CD4-positive, alpha-beta T cell (primary cell): Measurements from ENCODE around the gene GARIN5B. TPM values are rescaled to one million over a fixed set of nuclear protein-coding genes. Genes with fewer than 3 reads are reported as not detected.

Experiments used
- ATAC-seq: fragments of 200-7000 bp; cut with Tn5 transposase; one replicate; pipeline ENCODE4 v1.10.0; 2022; ENCODE audit warnings: mild to moderate bottlenecking; ENCODE audit not compliant: poor library complexity
- CTCF ChIA-PET: fragments of 350-600 bp; sonication (Branson Sonifier 250); formaldehyde crosslinking; loops from one replicate; lab custom pipeline; 2021; ENCODE audit warnings: antibody characterized with exemption, inconsistent platforms; lab: Charles Lee
- POLR2A ChIA-PET: fragments of 350-600 bp; sonication (Branson Sonifier 250); formaldehyde crosslinking; loops from one replicate; lab custom pipeline; 2021; ENCODE audit warnings: antibody characterized with exemption, inconsistent platforms; lab: Charles Lee
- DNase-seq, 14 experiments: peaks; one replicate each; pipeline ENCODE4 v3.0.0-alpha.2; 2013 to 2020; ENCODE audit warnings: mixed read lengths in 2 of 14
- H3K27ac ChIP-seq, 2 donors: one replicate each; pipeline versions ENCODE4 v1.5.1 to v1.7.0; 2013; ENCODE audit warnings: low read length in 2 of 2, low read depth in 1 of 2, mild to moderate bottlenecking in 1 of 2
- H3K27me3 ChIP-seq, 2 experiments: 1 replicate in 1 of 2; 2 replicates in 1 of 2; pipeline versions ENCODE4 v1.6.1 to v1.7.0; 2013; ENCODE audit warnings: low read length in 2 of 2, control low read depth in 1 of 2, mild to moderate bottlenecking in 1 of 2, moderate library complexity in 1 of 2; ENCODE audit not compliant: insufficient read depth in 2 of 2, control insufficient read depth in 1 of 2
- H3K36me3 ChIP-seq: one replicate; pipeline ENCODE4 v1.6.1; 2013; ENCODE audit warnings: low read length, control low read depth; ENCODE audit not compliant: insufficient read depth
- H3K4me1 ChIP-seq: one replicate; pipeline ENCODE4 v1.6.1; 2013; ENCODE audit warnings: low read length, control low read depth; ENCODE audit not compliant: insufficient read depth
- H3K4me3 ChIP-seq: one replicate; pipeline ENCODE4 v1.5.1; 2013; ENCODE audit warnings: mild to moderate bottlenecking, low read length, moderate library complexity
- H3K9me3 ChIP-seq, 2 experiments: 1 replicate in 1 of 2; 2 replicates in 1 of 2; pipeline versions ENCODE4 v1.6.1 to v1.7.0; 2013; ENCODE audit warnings: low read length in 2 of 2, mild to moderate bottlenecking in 2 of 2, control low read depth in 1 of 2, moderate library complexity in 1 of 2; ENCODE audit not compliant: control insufficient read depth in 1 of 2, insufficient read depth in 1 of 2
- H3K27ac Mint-ChIP-seq: one replicate; pipeline ENCODE4 v1.8.0; 2020; ENCODE audit warnings: mixed read lengths
- H3K27me3 Mint-ChIP-seq: one replicate; pipeline ENCODE4 v1.8.0; 2021; ENCODE audit warnings: mixed read lengths
- H3K36me3 Mint-ChIP-seq: one replicate; pipeline ENCODE4 v1.8.0; 2021; ENCODE audit warnings: low read depth, mixed read lengths
- H3K4me1 Mint-ChIP-seq: one replicate; pipeline ENCODE4 v1.8.0; 2021; ENCODE audit warnings: low read depth, mixed read lengths
- H3K4me3 Mint-ChIP-seq: one replicate; pipeline ENCODE4 v1.8.0; 2020; ENCODE audit warnings: mild to moderate bottlenecking, mixed read lengths
- H3K9me3 Mint-ChIP-seq: one replicate; pipeline ENCODE4 v1.8.0; 2020; ENCODE audit warnings: mixed read lengths
- CTCF ChIP-seq: fragments of 200-600 bp; IDR thresholded peaks from one replicate; pipeline ENCODE4 v1.8.0; 2022; ENCODE audit warnings: antibody characterized with exemption, mild to moderate bottlenecking
- intact Hi-C, 2 experiments: fragments of 100-400 bp; cut with DNase I in 1 of 2; cut with micrococcal nuclease in 1 of 2; formaldehyde crosslinking; loops; one replicate each; pipeline versions ENCODE4 v1.15.1 to v1.9.0; 2023 to 2025; cut with DNase I, micrococcal nuclease
- total RNA-seq, 174 experiments: library from RNA in 2 of 174; stranded (reverse) in 2 of 174; gene quantifications; one replicate each; pipeline ENCODE4 v1.2.3 and lab custom pipeline; 2021 to 2026

Gene GARIN5B
- total RNA-seq, 2 experiments from 2014 or later, result 0.08 TPM; not detected in 1

- Mint-ChIP-seq H3K27me3 (peaks cover 41% of the 10 kb centered on the region), H3K36me3 (no peaks in the 10 kb centered on the region), H3K4me1 (peaks cover 5% of the 10 kb centered on the region), H3K27ac (no peak overlapping the region), H3K9me3 (no peaks in the 10 kb centered on the region), H3K4me3 (no peak overlapping the region)
- Histone ChIP-seq H3K27ac (no peak overlapping the region), H3K36me3 (no peaks in the 10 kb centered on the region), H3K9me3 (peaks cover 0 to 27% of the 10 kb centered on the region in 2 experiments), H3K4me1 (peaks cover 18% of the 10 kb centered on the region), H3K27me3 (peaks cover 57 to 70% of the 10 kb centered on the region in 2 experiments), H3K4me3 (no peak overlapping the region)
- POLR2A ChIA-PET, result no interaction called here
- no peak for DNase-seq
- no peak for TF ChIP-seq CTCF
- ATAC-seq, result no peak
- CTCF ChIA-PET, result no interaction called here
- intact Hi-C loops, result no loop called here
Observed at GRCh38 chr19:55373306-55373992, 10.4 kb upstream of the GARIN5B start.

- Histone ChIP-seq H3K27ac (no peak overlapping the region), H3K4me3 (no peak overlapping the region), H3K27me3 (peaks cover 61 to 74% of the 10 kb centered on the region in 2 experiments), H3K4me1 (peaks cover 18% of the 10 kb centered on the region), H3K9me3 (peaks cover 0 to 30% of the 10 kb centered on the region in 2 experiments), H3K36me3 (no peaks in the 10 kb centered on the region)
- no peak for TF ChIP-seq CTCF
- intact Hi-C loops, result no loop called here
- Mint-ChIP-seq H3K27me3 (peaks cover 45% of the 10 kb centered on the region), H3K4me3 (no peak overlapping the region), H3K4me1 (peaks cover 5% of the 10 kb centered on the region), H3K9me3 (no peaks in the 10 kb centered on the region), H3K36me3 (no peaks in the 10 kb centered on the region), H3K27ac (no peak overlapping the region)
- ChIA-PET CTCF (no interaction called here), POLR2A (no interaction called here)
- DNase-seq, result peak in 1 of 14 experiments; percentile 28
- no peak for ATAC-seq
Observed at GRCh38 chr19:55372316-55373081, 9.4 kb upstream of the GARIN5B start.

- H3K36me3 ChIP-seq, result no peaks in the 10 kb centered on the region
- H3K4me3 Mint-ChIP-seq, result peak within 1 kb of the TSS; percentile 75
- H3K9me3 Mint-ChIP-seq, result no peaks in the 10 kb centered on the region
- POLR2A ChIA-PET, result no interaction called here
- no peak for TF ChIP-seq CTCF
- no peak for ATAC-seq
- intact Hi-C loops, result no loop called here
- peaks cover 57 to 66% of the 10 kb centered on the region in 2 experiments for H3K27me3 ChIP-seq
- CTCF ChIA-PET, result no interaction called here
- peaks cover 5% of the 10 kb centered on the region for H3K4me1 Mint-ChIP-seq
- H3K4me3 ChIP-seq, result peak within 1 kb of the TSS; percentile 29
- DNase-seq, result no peak
- H3K4me1 ChIP-seq, result peaks cover 18% of the 10 kb centered on the region
- peaks cover 46% of the 10 kb centered on the region for H3K27me3 Mint-ChIP-seq
- H3K36me3 Mint-ChIP-seq, result no peaks in the 10 kb centered on the region
- no peak within 1 kb of the TSS for H3K27ac Mint-ChIP-seq
- no peak within 1 kb of the TSS for H3K27ac ChIP-seq
- H3K9me3 ChIP-seq, result peaks cover 0 to 30% of the 10 kb centered on the region in 2 experiments
Observed at GRCh38 chr19:55370305-55370988, 7.4 kb upstream of the GARIN5B start, which contains the start of gene IL11. Gene IL11 (minus strand): TSS chr19:55370463. CDS start chr19:55370310, 153 bp downstream.
